ENCODE measurements around the gene PCBP1. TPM values are rescaled to one million over a fixed set of nuclear protein-coding genes. Genes with fewer than 3 reads are reported as not detected.
"Not testable (repeated sequence)": the region's sequence is repeated elsewhere in the genome, so short reads cannot be mapped to it uniquely, and the experiment has no call there.

The PCBP1 gene
- polyA plus RNA-seq, 1 of the 3 experiments (the other 2 are of a cell fraction): 94.0 TPM

- Histone ChIP-seq H3K4me3 (ENCODE audit: low read depth in 2 of 2, low read length in 1 of 2) (no peak overlapping the region), H3K9me3 (no peaks in the 10 kb centered on the region), H2AFZ (ENCODE audit: low read depth) (no peak overlapping the region)
Observed at GRCh38 chr2:70091816-70092215, 4.5 kb downstream of the PCBP1 start.

DNA sequence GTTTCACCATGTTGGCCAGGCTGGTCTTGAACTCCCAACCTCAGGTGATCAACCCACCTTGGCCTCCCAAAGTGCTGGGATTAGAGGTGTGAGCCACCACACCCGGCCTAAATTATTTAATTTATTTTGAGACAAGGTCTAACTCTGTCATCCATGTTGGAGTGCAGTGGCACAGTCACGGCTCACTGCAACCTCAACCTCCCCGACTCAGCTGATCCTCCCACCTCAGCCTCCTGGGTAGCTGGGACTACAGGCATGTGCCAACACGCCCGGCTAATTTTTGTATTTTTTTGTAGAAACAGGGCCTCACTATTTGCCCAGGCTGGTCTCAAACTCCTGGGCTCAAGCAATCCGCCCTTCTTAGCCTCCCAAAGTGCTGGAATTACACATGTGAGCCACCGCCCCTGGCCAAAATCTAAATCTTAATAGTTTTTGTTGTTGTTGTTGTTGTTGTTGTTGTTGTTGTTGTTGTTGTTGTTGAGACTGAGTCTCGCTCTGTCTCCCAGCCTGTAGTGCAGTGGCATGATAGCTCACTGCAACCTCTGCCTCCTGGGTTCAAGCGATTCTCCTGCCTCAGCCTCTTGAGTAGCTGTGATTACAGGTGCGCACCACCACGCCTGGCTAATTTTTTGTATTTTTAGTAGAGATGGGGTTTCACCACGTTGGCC, 5.4 kb downstream of the PCBP1 start:
- H3K27me3 ChIP-seq (ENCODE audit: insufficient read depth); H4K20me1 ChIP-seq (ENCODE audit: insufficient read depth); H3K4me2 ChIP-seq; H3K9me3 ChIP-seq; H3K4me3 ChIP-seq (ENCODE audit: low read depth in 2 of 2, low read length in 1 of 2); H3K9ac ChIP-seq; H2AFZ ChIP-seq (ENCODE audit: low read depth); H3K27ac ChIP-seq (ENCODE audit: low read depth in 2 of 2, low read length in 1 of 2); DNase-seq; POLR2A ChIA-PET; H3K9me2 ChIP-seq: not testable (repeated sequence)
- Histone ChIP-seq H3K36me3 (replicated peaks in 1 of 2; ENCODE audit: control insufficient read depth in 1 of 2, insufficient read depth in 2 of 2, low read length in 1 of 2) (peaks cover 17 to 28% of the 10 kb centered on the region in 2 experiments), H3F3A (replicated peaks; ENCODE audit: insufficient read depth) (peaks cover 21% of the 10 kb centered on the region), H3K4me1 (ENCODE audit: control insufficient read depth in 1 of 2, insufficient read depth in 2 of 2, low read depth in 1 of 2, low read length in 1 of 2) (peaks cover 9 to 12% of the 10 kb centered on the region in 2 experiments; a peak in 1 of 4 replicates), H3K79me2 (ENCODE audit: insufficient read depth) (peaks cover 37% of the 10 kb centered on the region)
- 95% methylated on average over 12 of the region's 12 CpGs for WGBS (ENCODE audit: low lambda C conversion rate)
- CTCF ChIA-PET: interaction anchor here (0.7 to 2.4 kb wide), 2 partner anchors 18 to 23 kb away, joined by 3 to 7 read pairs; no protein-coding TSS in a partner anchor

More at GRCh38 chr2:70091816-70092215, 4.5 kb downstream of the PCBP1 start:
- DNase-seq: no peak
- peaks cover 9% of the 10 kb centered on the region for H4K20me1 ChIP-seq (ENCODE audit: insufficient read depth)
- H3K9me2 ChIP-seq: no peaks in the 10 kb centered on the region
- H3F3A ChIP-seq (replicated peaks; ENCODE audit: insufficient read depth): peaks cover 21% of the 10 kb centered on the region
- H3K27me3 ChIP-seq (ENCODE audit: insufficient read depth): no peaks in the 10 kb centered on the region
- TF ChIP-seq FOXJ3 (CRISPR knock-in tag; IDR thresholded peaks at IDR 0.05) (no peak), YY1 (IDR thresholded peaks at IDR 0.05; ENCODE audit: low read depth) (no peak), MEF2A (IDR thresholded peaks at IDR 0.05; ENCODE audit: borderline replicate concordance, low read depth) (no peak), GABPA (IDR thresholded peaks at IDR 0.05; ENCODE audit: low read depth) (no peak)
- H3K4me2 ChIP-seq: no peak overlapping the region
- H3K9ac ChIP-seq: no peak overlapping the region
- CTCF ChIA-PET: interaction anchor here (1.0 to 2.4 kb wide), 2 partner anchors 23 to 180 kb away, joined by 4 to 7 read pairs; no protein-coding TSS in a partner anchor
- POLR2A ChIA-PET: interaction anchor here (1.1 kb wide), 1 partner anchor 32 kb away, joined by 3 read pairs; no protein-coding TSS in a partner anchor
- H3K79me2 ChIP-seq (ENCODE audit: insufficient read depth): peaks cover 40% of the 10 kb centered on the region
- 96% methylated on average over 7 of the region's 7 CpGs for WGBS (ENCODE audit: low lambda C conversion rate)
- no peak overlapping the region for H3K27ac ChIP-seq (ENCODE audit: low read depth in 2 of 2, low read length in 1 of 2)
- peaks cover 17 to 30% of the 10 kb centered on the region in 2 experiments for H3K36me3 ChIP-seq (replicated peaks in 1 of 2; ENCODE audit: control insufficient read depth in 1 of 2, insufficient read depth in 2 of 2, low read length in 1 of 2)
- H3K4me1 ChIP-seq (ENCODE audit: control insufficient read depth in 1 of 2, insufficient read depth in 2 of 2, low read depth in 1 of 2, low read length in 1 of 2): peaks cover 9 to 12% of the 10 kb centered on the region in 2 experiments; a peak in 1 of 4 replicates

DNA sequence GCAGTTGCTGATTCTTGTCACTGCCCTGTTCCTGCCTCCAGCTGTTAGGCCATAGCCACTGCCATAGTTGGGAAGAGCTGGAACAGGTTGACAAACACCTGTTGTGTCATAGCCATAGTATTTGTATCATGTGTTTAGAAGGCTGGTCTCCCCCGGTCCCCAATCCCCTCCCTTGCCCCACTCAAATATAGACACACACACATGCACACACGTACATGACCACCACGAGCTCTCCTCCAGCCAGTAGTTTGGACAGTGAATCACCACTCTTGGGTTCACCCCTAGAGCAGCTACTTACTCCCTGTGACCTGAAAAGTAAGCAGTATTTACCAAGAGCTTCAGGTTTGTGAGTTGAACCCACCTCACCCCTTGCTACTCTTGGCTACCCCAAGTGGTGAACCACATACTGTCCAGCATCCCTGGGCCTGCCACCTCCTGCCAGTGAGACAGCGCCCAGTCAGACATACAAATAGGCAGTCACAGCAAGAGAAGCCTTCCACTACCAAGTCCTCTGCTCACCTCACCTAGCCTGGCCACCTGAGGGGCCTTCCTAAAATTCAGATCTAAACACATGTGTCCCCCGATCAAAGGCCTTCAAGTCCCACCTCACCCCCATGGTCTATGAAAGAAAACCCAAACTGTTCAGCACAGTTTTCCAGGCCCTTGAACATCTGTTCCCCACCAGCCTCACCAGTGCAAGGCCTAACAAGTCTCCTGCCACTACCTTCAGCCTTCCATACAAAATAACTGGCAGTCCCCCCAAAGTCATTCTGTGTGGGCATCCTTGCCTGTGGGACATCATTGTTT, 7.1 kb downstream of the PCBP1 start:
- peaks cover 8 to 9% of the 10 kb centered on the region in 2 experiments; a peak in 1 of 4 replicates for H3K4me1 ChIP-seq (ENCODE audit: control insufficient read depth in 1 of 2, insufficient read depth in 2 of 2, low read depth in 1 of 2, low read length in 1 of 2)
- H3K9me3 ChIP-seq: no peaks in the 10 kb centered on the region
- TF ChIP-seq USF1 (IDR thresholded peaks at IDR 0.05; ENCODE audit: borderline replicate concordance, low read depth) (no peak), EP300 (IDR thresholded peaks at IDR 0.05; ENCODE audit: borderline replicate concordance in 1 of 2, low read depth in 1 of 2, low read length in 1 of 2) (no peak), ELF1 (IDR thresholded peaks at IDR 0.05) (no peak), NRF1 (IDR thresholded peaks at IDR 0.05; ENCODE audit: low read depth, low read length) (no peak), SIN3A (IDR thresholded peaks at IDR 0.05; ENCODE audit: borderline replicate concordance, low read depth, low read length) (no peak), MXI1 (IDR thresholded peaks at IDR 0.05; ENCODE audit: low read depth, low read length) (no peak), FOSL2 (IDR thresholded peaks at IDR 0.05; ENCODE audit: borderline replicate concordance, low read depth) (no peak), CHD2 (IDR thresholded peaks at IDR 0.05; ENCODE audit: low read length, partially characterized antibody) (no peak), TAF1 (IDR thresholded peaks at IDR 0.05; ENCODE audit: borderline replicate concordance, low read depth, low read length) (no peak), RFX5 (IDR thresholded peaks at IDR 0.05; ENCODE audit: low read length) (no peak), POLR2AphosphoS5 (IDR thresholded peaks at IDR 0.05; ENCODE audit: low read depth, low read length) (no peak), JUND (IDR thresholded peaks at IDR 0.05) (no peak), RCOR1 (IDR thresholded peaks at IDR 0.05; ENCODE audit: low read length) (no peak)
- TF ChIP-seq, protein P1, sequence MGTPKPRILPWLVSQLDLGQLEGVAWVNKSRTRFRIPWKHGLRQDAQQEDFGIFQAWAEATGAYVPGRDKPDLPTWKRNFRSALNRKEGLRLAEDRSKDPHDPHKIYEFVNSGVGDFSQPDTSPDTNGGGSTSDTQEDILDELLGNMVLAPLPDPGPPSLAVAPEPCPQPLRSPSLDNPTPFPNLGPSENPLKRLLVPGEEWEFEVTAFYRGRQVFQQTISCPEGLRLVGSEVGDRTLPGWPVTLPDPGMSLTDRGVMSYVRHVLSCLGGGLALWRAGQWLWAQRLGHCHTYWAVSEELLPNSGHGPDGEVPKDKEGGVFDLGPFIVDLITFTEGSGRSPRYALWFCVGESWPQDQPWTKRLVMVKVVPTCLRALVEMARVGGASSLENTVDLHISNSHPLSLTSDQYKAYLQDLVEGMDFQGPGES (IDR thresholded peaks at IDR 0.05; ENCODE audit: low read depth, low read length): no peak
- no peak overlapping the region for H3K27ac ChIP-seq (ENCODE audit: low read depth in 2 of 2, low read length in 1 of 2)
- no peaks in the 10 kb centered on the region for H3K27me3 ChIP-seq (ENCODE audit: insufficient read depth)
- no peak overlapping the region for H3K4me2 ChIP-seq
- peaks cover 20% of the 10 kb centered on the region for H3K79me2 ChIP-seq (ENCODE audit: insufficient read depth)
- H4K20me1 ChIP-seq (ENCODE audit: insufficient read depth): peaks cover under 1% of the 10 kb centered on the region; the same call in 1 of the 2 replicates
- no peak overlapping the region for H3K4me3 ChIP-seq (ENCODE audit: low read depth in 2 of 2, low read length in 1 of 2)
- WGBS (ENCODE audit: low lambda C conversion rate): 93% methylated on average over 5 of the region's 5 CpGs
- H3K9ac ChIP-seq: no peak overlapping the region
- H2AFZ ChIP-seq (ENCODE audit: low read depth): no peak overlapping the region
- ChIA-PET POLR2A (no interaction called here), CTCF (interaction anchor here (1.0 to 2.4 kb wide), 3 partner anchors 14 to 48 kb away, joined by 3 to 7 read pairs (median 3); no protein-coding TSS in a partner anchor)
- no peak for DNase-seq
- peaks cover 9 to 12% of the 10 kb centered on the region in 2 experiments for H3K36me3 ChIP-seq (replicated peaks in 1 of 2; ENCODE audit: control insufficient read depth in 1 of 2, insufficient read depth in 2 of 2, low read length in 1 of 2)
- H3K9me2 ChIP-seq: no peaks in the 10 kb centered on the region
- H3F3A ChIP-seq (replicated peaks; ENCODE audit: insufficient read depth): peaks cover 15% of the 10 kb centered on the region
